ENCODE measurements around the gene NT5C1B.

NT5C1B gene

DNA sequence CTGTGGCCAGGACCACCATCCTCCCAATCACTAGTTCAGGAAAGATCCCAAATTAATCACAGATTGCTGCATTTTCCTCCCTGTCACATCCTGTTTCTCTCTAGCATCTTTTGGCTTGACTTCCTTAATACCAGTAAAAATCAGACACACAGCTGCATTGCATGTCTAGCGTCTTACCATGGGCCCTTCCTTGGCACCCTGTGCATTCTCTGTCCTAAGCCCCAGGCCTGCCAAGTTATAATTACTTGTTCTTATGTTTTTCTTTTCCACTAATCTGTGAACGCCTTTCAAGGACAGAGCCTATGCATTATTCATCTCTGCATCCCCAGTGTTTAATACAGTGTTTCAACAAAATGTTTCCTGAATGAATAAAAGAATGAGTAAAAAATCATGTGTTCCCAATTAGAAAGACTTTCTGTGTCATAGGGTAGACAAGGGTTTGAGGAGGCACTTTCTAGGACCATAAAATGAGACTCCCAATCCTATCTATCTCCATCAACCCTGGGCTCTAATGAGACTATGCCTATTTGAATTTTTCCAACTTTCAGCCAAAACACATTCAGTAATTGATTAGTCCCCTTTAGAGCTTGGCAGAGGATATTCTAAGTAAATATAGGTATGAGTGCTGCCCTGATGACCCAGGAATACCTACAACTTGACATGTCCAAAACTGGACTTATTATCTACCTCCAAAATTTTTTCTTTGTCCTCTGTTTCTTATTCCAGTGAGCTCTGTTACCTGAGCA, 10.3 kb upstream of the NT5C1B start:
- DNase-seq: no peak

GRCh38 chr2:18598848-18599484, 9.6 kb upstream of the NT5C1B start:
- DNase-seq: no peak

GRCh38 chr2:18597618-18598017, 8.2 kb upstream of the NT5C1B start:
- no peak for DNase-seq

DNA sequence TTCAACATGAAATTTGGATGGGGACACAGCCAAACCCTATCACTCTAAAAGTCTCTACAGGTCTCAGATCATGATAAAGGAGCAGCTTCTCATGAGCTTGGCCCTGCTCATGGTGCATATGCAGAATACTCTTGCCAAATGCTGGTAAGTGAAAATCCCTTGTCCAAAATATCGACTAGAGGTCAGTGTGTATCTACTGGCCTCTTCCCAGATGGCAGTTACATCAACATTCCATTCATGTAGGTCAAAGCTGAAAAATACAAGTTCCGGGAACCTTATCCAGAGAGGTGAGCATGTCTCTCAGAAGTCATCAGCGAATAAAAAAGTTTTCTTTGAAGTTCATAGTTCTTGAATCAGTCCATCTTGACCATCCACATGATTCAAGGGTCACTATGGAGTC, 7.6 kb upstream of the NT5C1B start:
- DNase-seq: no peak

GRCh38 chr2:18593496-18593895, 4.1 kb upstream of the NT5C1B start:
- no peak for DNase-seq

- no peak for DNase-seq
These were observed 3.0 kb upstream of the NT5C1B start for GRCh38 chr2:18592372-18592771.

DNA sequence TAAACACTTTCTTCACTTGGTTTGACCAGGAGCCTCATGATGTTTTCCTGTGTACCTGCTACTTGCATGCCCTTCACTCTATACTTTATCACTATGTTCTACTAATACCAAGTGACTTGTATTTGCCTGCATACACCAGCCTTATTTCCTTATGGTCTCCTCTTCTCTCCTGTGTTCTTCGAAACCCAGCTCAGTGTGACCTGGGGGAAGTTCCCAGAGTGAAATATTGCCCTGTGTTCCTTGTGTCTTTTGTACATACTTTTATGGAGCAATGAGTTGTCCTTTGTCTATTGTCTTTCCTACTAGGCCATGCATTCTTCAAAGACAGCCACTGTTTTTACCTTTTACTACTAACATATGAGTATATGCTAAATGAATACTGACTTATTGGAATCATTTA, 567 bp downstream of the NT5C1B start:
- DNase-seq: no peak

GRCh38 chr2:18588049-18588448, 1.3 kb downstream of the NT5C1B start:
- no peak for DNase-seq

DNA sequence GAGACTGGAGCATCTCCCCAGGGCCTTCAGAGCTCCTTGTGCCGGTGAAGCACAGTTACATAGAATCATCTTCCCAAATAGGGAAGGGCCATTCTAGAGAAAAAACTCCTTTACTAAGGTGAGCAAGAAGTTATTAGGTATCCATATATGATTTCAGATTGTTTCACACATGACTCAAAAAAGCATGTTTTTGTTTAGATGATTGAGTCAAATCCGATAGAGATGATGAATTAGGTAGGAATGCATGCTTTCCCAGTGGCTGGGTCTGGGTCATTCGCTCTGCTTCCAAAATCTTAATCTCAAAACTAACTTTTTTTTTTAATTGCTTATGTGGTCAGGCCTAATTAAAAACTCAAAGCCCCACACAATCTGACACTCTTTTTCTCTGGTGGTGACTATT, 3.8 kb downstream of the NT5C1B start:
- no peak for DNase-seq

GRCh38 chr2:18584608-18584954, 4.8 kb downstream of the NT5C1B start:
- DNase-seq: no peak

- DNase-seq: no peak
These were observed 5.3 kb downstream of the NT5C1B start for GRCh38 chr2:18583905-18584607.

- no peak for DNase-seq
These were observed 8.8 kb downstream of the NT5C1B start for GRCh38 chr2:18580606-18581005.

DNA sequence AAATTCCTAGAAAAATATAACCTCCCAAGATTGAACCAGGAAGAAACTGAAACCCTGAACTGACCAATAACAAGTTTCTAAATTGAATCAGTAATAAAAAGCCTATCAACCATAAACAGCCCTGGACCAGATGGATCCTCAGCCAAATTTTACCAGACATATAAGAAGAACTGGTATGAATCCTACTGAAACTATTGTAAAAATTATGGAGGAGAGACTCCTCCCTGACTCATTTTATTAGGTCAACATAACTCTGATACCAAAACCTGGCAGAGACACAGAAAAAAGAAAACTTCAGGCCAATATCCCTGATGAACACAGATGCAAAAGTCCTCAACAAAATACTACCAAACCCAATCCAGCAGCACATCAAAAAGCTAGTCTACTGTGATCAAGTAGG, 11.3 kb downstream of the NT5C1B start:
- DNase-seq: no peak

DNA sequence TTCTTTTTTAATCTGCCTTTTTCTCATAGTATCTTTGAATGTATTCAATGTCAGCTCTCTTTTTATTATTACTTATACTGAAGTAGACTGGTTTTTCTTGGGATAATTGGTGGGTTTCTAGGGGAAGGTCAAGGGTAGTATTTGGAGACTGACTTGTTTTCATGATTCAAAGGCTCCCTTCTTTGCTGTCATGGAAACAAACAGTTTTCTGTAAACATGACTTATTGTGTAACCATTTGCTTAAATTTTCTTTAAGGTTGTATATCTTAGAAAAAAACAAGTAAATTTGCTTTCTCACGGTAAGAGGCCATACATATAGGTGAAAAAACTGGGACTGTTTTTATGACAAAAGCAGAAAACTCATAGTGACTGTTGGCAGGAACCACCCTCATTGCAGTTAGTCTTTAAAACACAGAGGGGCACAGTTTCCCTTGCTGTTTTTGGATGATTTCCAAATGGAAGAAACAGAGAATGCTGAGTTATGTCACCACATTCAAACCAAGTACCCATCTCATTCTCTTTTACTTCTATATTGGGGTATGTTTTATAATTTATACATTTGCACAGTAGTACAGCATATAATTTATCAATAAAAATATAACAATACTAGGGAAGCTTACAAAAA, 23.1 kb downstream of the NT5C1B start:
- DNase-seq: no peak

DNA sequence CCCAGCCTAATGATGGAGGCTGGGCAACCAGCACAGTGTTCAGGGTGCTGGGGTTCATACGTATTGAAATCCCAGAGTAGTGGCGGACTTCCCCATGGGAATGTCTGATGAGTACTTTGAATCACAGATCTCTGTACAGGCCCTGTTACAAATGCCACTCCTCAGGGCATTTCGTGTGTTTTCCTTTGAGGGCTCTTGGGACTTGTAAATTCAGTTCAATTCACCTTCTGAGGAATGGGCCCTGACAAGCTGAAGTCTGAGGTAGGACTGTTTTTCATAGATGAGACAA, 28.6 kb downstream of the NT5C1B start:
- DNase-seq: no peak

GRCh38 chr2:18560031-18560796, 29.2 kb downstream of the NT5C1B start, which contains the start of gene RDH14:
Gene RDH14, minus strand, starts transcription at chr2:18560653. Its CDS starts 81 bp downstream, at chr2:18560572.
- peak; percentile 84 for DNase-seq

- DNase-seq: no peak
These were observed 29.8 kb downstream of the NT5C1B start for GRCh38 chr2:18559531-18560030.

GRCh38 chr2:18558458-18558857, 30.9 kb downstream of the NT5C1B start:
- DNase-seq: no peak

DNA sequence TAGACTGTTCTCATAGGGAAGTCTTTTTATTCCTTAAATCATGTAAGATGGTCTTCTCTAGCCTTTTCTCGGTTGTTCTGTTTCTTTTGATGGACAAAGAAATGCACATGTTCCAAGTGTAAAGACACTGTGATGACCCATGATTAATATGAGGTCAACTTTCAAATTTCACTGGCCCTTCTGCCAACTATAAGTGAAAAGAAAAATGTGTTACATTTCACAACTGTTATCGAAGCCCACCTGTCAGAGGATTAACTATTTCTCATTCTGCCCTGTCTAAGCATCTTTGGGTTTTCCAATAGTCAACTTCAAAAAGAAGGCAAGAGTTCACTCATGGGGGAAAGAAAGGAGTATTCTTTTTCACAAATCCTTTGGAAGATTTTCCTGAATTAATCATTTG, 32.2 kb downstream of the NT5C1B start:
- DNase-seq: no peak

DNA sequence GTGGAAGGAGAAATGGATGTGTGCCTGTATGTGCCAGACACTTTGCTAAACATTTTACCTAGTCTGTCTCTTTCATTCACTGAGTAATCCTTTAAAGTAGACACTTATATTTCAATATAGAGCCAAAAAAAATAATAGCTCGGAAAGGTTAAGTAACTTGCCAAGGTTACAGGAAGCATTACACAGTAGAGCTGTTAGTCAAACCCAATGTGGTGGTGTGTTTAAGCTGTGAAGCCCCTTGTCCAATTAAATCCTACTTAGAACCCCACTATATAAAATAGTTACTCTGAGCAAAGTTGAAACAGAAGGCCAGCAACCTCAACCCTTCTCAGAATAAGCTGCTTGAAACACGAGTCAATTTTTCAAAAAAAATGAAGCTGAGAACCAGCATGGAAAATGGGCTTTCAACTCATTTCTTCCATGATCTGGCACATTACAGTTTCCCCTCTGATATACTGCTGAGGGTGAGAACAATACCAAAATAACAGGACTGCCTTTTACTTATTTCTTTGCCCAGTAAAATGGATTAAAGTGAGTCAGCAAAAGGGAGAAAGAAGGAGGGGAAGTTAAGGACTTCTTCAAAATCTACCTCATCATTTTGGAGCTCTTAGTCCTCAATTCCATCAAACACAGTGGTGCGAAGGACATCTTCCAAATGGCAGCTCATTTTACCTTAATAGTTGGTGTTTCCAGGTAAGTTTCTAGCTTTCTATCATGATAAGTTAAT, 36.9 kb downstream of the NT5C1B start:
- no peak for DNase-seq

DNA sequence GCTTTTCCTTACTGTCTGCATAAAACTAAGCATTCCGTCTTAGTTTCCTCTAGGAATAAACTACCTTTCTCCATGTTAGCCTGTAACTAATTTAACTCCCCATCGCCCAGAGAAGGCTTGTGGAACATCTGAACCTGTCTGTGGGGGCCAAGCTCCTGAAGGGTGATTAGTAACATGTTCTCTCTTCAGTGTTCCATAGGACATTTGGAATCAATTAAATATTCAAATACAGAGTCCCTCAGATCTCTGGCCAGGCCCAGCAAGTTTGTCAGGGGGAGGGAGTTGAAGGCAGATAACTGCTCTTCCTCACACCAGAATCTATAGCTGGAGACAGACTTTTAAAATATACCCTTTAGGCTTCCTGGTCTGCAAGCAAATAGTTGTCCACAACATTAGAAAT, 37.7 kb downstream of the NT5C1B start:
- DNase-seq: no peak

GRCh38 chr2:18551169-18551568, 38.2 kb downstream of the NT5C1B start:
- DNase-seq: no peak

All from NCI-H1048 (cell line).